HG02973 (cell line): ENCODE measurements around the gene TUFT1.

Experiments used
- ATAC-seq: cut with Tn5 transposase; IDR thresholded peaks from one replicate; pipeline ENCODE4 v1.9.1; 2021; ENCODE audit warnings: moderate library complexity; ENCODE audit not compliant: unreplicated experiment

The TUFT1 gene

GRCh38 chr1:151536499-151536898 lies 3.6 kb upstream of the TUFT1 start:
- no peak for ATAC-seq

- ATAC-seq = no peak
Observed at GRCh38 chr1:151537112-151537511, 3.0 kb upstream of the TUFT1 start.

GRCh38 chr1:151539321-151540020 lies 638 bp upstream of the TUFT1 start:
- ATAC-seq = peak; percentile 38

GRCh38 chr1:151540982-151541377 lies 871 bp downstream of the TUFT1 start:
- no peak for ATAC-seq

GRCh38 chr1:151541752-151542151 lies 1.6 kb downstream of the TUFT1 start:
- no peak for ATAC-seq

GRCh38 chr1:151542710-151543129 lies 2.6 kb downstream of the TUFT1 start:
- no peak for ATAC-seq

GRCh38 chr1:151545542-151545941 lies 5.4 kb downstream of the TUFT1 start:
- ATAC-seq = no peak

GRCh38 chr1:151546011-151546925 lies 6.2 kb downstream of the TUFT1 start:
- no peak for ATAC-seq

- no peak for ATAC-seq
Observed at GRCh38 chr1:151547119-151547899, 7.2 kb downstream of the TUFT1 start.

- ATAC-seq = no peak
Observed at GRCh38 chr1:151547900-151548230, 7.8 kb downstream of the TUFT1 start.

- no peak for ATAC-seq
Observed at GRCh38 chr1:151549199-151549598, 9.1 kb downstream of the TUFT1 start.

GRCh38 chr1:151553659-151554058 lies 13.6 kb downstream of the TUFT1 start:
- no peak for ATAC-seq

- no peak for ATAC-seq
Observed at GRCh38 chr1:151556052-151556451, 15.9 kb downstream of the TUFT1 start.

GRCh38 chr1:151562661-151563060 lies 22.6 kb downstream of the TUFT1 start:
- ATAC-seq = no peak

- ATAC-seq = no peak
Observed at GRCh38 chr1:151563376-151563775, 23.3 kb downstream of the TUFT1 start.

- ATAC-seq = no peak
Observed at GRCh38 chr1:151565502-151566189, 25.5 kb downstream of the TUFT1 start.

- ATAC-seq = no peak
Observed at GRCh38 chr1:151568626-151569088, 28.5 kb downstream of the TUFT1 start.

- ATAC-seq = no peak
Observed at GRCh38 chr1:151570819-151571218, 30.7 kb downstream of the TUFT1 start.

- no peak for ATAC-seq
Observed at GRCh38 chr1:151574575-151575529, 34.7 kb downstream of the TUFT1 start.

- no peak for ATAC-seq
Observed at GRCh38 chr1:151577173-151577572, 37.1 kb downstream of the TUFT1 start.
